IPS DF 6.9 (cell line): ENCODE results near the gene CAT.

Experiments
- DNase-seq: peaks from one replicate; pipeline ENCODE4 v3.0.0-alpha.2; 2013; ENCODE audit warnings: low read depth, low spot score
- H3K27ac ChIP-seq: one replicate; pipeline ENCODE4 v1.5.1; 2013; ENCODE audit warnings: low read length, control low read depth
- H3K27me3 ChIP-seq: 2 replicates; pipeline ENCODE4 v1.6.1; 2013; ENCODE audit warnings: mild to moderate bottlenecking, low read length; ENCODE audit not compliant: control insufficient read depth, insufficient read depth
- H3K36me3 ChIP-seq: 2 replicates; pipeline ENCODE4 v1.6.1; 2013; ENCODE audit warnings: low read length; ENCODE audit not compliant: control insufficient read depth, insufficient read depth
- H3K4me1 ChIP-seq: 2 replicates; pipeline ENCODE4 v1.6.1; 2013; ENCODE audit warnings: low read length; ENCODE audit not compliant: control insufficient read depth, insufficient read depth
- H3K4me3 ChIP-seq: 2 replicates; pipeline ENCODE4 v1.5.1; 2013; ENCODE audit warnings: mild to moderate bottlenecking, low read length
- H3K9me3 ChIP-seq: 2 replicates; pipeline ENCODE4 v1.6.1; 2013; ENCODE audit warnings: low read length, inconsistent platforms; ENCODE audit not compliant: control insufficient read depth, insufficient read depth
- WGBS: extraction: QIAGEN DNeasy Blood & Tissue Kit; methylation state at CpG from one replicate; pipeline ENCODE4 v1.1.7; 2013; ENCODE audit warnings: mixed read lengths, missing lambda C conversion rate; ENCODE audit not compliant: insufficient read length, insufficient coverage; 5-methylcytosine and 5-hydroxymethylcytosine counted together

The CAT gene

GRCh38 chr11:34438529-34439507, at the start of gene CAT:
TSS of gene CAT (plus strand) at chr11:34438934. CDS start at chr11:34439014, 80 bp downstream.
- H3K27ac ChIP-seq: no peak within 1 kb of the TSS
- peak; percentile 35 for DNase-seq
- no peaks in the 10 kb centered on the region for H3K9me3 ChIP-seq
- WGBS: no CpG with 5 or more reads among the region's 62 CpGs
- no peaks in the 10 kb centered on the region for H3K36me3 ChIP-seq
- H3K27me3 ChIP-seq: no peaks in the 10 kb centered on the region
- H3K4me3 ChIP-seq: peak within 1 kb of the TSS; percentile 97; the same call in 1 of the 2 replicates
- no peaks in the 10 kb centered on the region for H3K4me1 ChIP-seq

GRCh38 chr11:34394771-34395300, 43.9 kb upstream of the CAT start:
- no CpG with 5 or more reads among the region's 6 CpGs for WGBS
- no peaks in the 10 kb centered on the region for H3K27me3 ChIP-seq
- H3K4me3 ChIP-seq: no peak overlapping the region
- no peak overlapping the region for H3K27ac ChIP-seq
- no peaks in the 10 kb centered on the region for H3K4me1 ChIP-seq
- no peaks in the 10 kb centered on the region for H3K9me3 ChIP-seq
- H3K36me3 ChIP-seq: no peaks in the 10 kb centered on the region
- DNase-seq: no peak

- Histone ChIP-seq H3K9me3 (no peaks in the 10 kb centered on the region), H3K27me3 (no peaks in the 10 kb centered on the region), H3K4me3 (no peak overlapping the region), H3K27ac (no peak overlapping the region), H3K36me3 (no peaks in the 10 kb centered on the region), H3K4me1 (no peaks in the 10 kb centered on the region)
- no peak for DNase-seq
- WGBS: no CpG with 5 or more reads among the region's 1 CpG
Measured at GRCh38 chr11:34395916-34396550, 42.7 kb upstream of the CAT start.

GRCh38 chr11:34397120-34397519, 41.6 kb upstream of the CAT start:
- H3K27me3 ChIP-seq: no peaks in the 10 kb centered on the region
- no peaks in the 10 kb centered on the region for H3K36me3 ChIP-seq
- no peak for DNase-seq
- no peak overlapping the region for H3K4me3 ChIP-seq
- H3K4me1 ChIP-seq: no peaks in the 10 kb centered on the region
- whole genome bisulfite sequencing: no CpG with 5 or more reads among the region's 1 CpG
- H3K9me3 ChIP-seq: no peaks in the 10 kb centered on the region
- no peak overlapping the region for H3K27ac ChIP-seq

GRCh38 chr11:34397811-34398210, 40.9 kb upstream of the CAT start:
- WGBS: no CpG with 5 or more reads among the region's 2 CpGs
- H3K27me3 ChIP-seq: no peaks in the 10 kb centered on the region
- no peaks in the 10 kb centered on the region for H3K36me3 ChIP-seq

GRCh38 chr11:34403431-34403830, 35.3 kb upstream of the CAT start:
- no peak for DNase-seq
- Histone ChIP-seq H3K4me3 (no peak overlapping the region), H3K9me3 (no peaks in the 10 kb centered on the region), H3K36me3 (no peaks in the 10 kb centered on the region), H3K4me1 (no peaks in the 10 kb centered on the region), H3K27me3 (no peaks in the 10 kb centered on the region), H3K27ac (no peak overlapping the region)
- WGBS: no CpG with 5 or more reads among the region's 4 CpGs

More at GRCh38 chr11:34397811-34398210, 40.9 kb upstream of the CAT start:
- Histone ChIP-seq H3K9me3 (no peaks in the 10 kb centered on the region), H3K4me1 (no peaks in the 10 kb centered on the region), H3K27ac (no peak overlapping the region), H3K4me3 (no peak overlapping the region)
- DNase-seq: no peak

- no peak for DNase-seq
- no peaks in the 10 kb centered on the region for H3K36me3 ChIP-seq
- no peak overlapping the region for H3K27ac ChIP-seq
- no peaks in the 10 kb centered on the region for H3K9me3 ChIP-seq
- H3K27me3 ChIP-seq: no peaks in the 10 kb centered on the region
- no peaks in the 10 kb centered on the region for H3K4me1 ChIP-seq
- H3K4me3 ChIP-seq: no peak overlapping the region
- WGBS: no CpG with 5 or more reads among the region's 6 CpGs
Measured at GRCh38 chr11:34404280-34404679, 34.5 kb upstream of the CAT start.

GRCh38 chr11:34405079-34405858, 33.5 kb upstream of the CAT start:
- Histone ChIP-seq H3K27me3 (no peaks in the 10 kb centered on the region), H3K4me1 (no peaks in the 10 kb centered on the region), H3K4me3 (no peak overlapping the region), H3K27ac (no peak overlapping the region), H3K36me3 (no peaks in the 10 kb centered on the region), H3K9me3 (no peaks in the 10 kb centered on the region)
- DNase-seq: no peak
- 96% methylated on average over 2 of the region's 7 CpGs for WGBS

GRCh38 chr11:34406413-34406812, 32.3 kb upstream of the CAT start:
- Histone ChIP-seq H3K9me3 (no peaks in the 10 kb centered on the region), H3K4me1 (no peaks in the 10 kb centered on the region), H3K27me3 (no peaks in the 10 kb centered on the region), H3K27ac (no peak overlapping the region), H3K4me3 (no peak overlapping the region), H3K36me3 (no peaks in the 10 kb centered on the region)
- DNase-seq: no peak
- no CpG with 5 or more reads among the region's 3 CpGs for WGBS
